HEK293T (cell line): ENCODE measurements around the gene WWOX.

Experiments
- ARNT ChIP-seq: fragments of 450-650 bp; IDR thresholded peaks from 2 replicates; pipeline ENCODE4 v1.6.1; 2017; ENCODE audit warnings: mild to moderate bottlenecking
- BHLHE40 ChIP-seq: fragments of 450-650 bp; IDR thresholded peaks from 2 replicates; pipeline ENCODE4 v1.6.1; 2016; ENCODE audit warnings: mild to moderate bottlenecking, moderate library complexity, borderline replicate concordance
- ELF4 ChIP-seq: fragments of 450-650 bp; IDR thresholded peaks from 2 replicates; pipeline ENCODE4 v1.6.1; 2017; ENCODE audit warnings: antibody characterized with exemption
- FOXA1 ChIP-seq: fragments of 450-650 bp; IDR thresholded peaks from 2 replicates; pipeline ENCODE4 v1.6.1; 2016; ENCODE audit warnings: mild to moderate bottlenecking
- L3MBTL2 ChIP-seq: fragments of 450-650 bp; conservative IDR thresholded peaks from 2 replicates; pipeline ENCODE4 v1.6.1; 2016; ENCODE audit warnings: mild to moderate bottlenecking
- PKNOX1 ChIP-seq: fragments of 450-650 bp; IDR thresholded peaks from 2 replicates; pipeline ENCODE4 v1.6.1; 2016
- SP1 ChIP-seq: fragments of 450-650 bp; IDR thresholded peaks from 2 replicates; pipeline ENCODE4 v1.6.1; 2017
- SUZ12 ChIP-seq: fragments of 450-650 bp; IDR thresholded peaks from 2 replicates; pipeline ENCODE4 v1.6.1; 2016; ENCODE audit warnings: mild to moderate bottlenecking
- TARDBP ChIP-seq: fragments of 450-650 bp; IDR thresholded peaks from 2 replicates; pipeline ENCODE4 v1.6.1; 2016

GRCh38 chr16:78405833-78406232, 306.4 kb downstream of the WWOX start:
- TF ChIP-seq ARNT (no peak), FOXA1 (no peak), BHLHE40 (no peak), PKNOX1 (no peak), ELF4 (no peak), SUZ12 (no peak), SP1 (no peak), L3MBTL2 (no peak), TARDBP (no peak)
